DOHH2 (cell line): ENCODE results near the gene WNT10A.

ENCODE experiments used
- H3F3A ChIP-seq: fragments of 200-600 bp; sonication (generic), shearing (Covaris generic); 2 replicates; pipeline ENCODE4 v1.6.0; 2016; ENCODE audit warnings: antibody characterized with exemption, mild to moderate bottlenecking; ENCODE audit not compliant: control insufficient read depth, insufficient read depth
- H3K27ac ChIP-seq: fragments of 200-600 bp; sonication (generic); 2 replicates; pipeline ENCODE4 v1.5.1; 2014; ENCODE audit warnings: low read depth, mild to moderate bottlenecking, low read length, moderate library complexity
- H3K27me3 ChIP-seq: fragments of 200-600 bp; sonication (generic); 2 replicates; pipeline ENCODE4 v1.6.1; 2014; ENCODE audit warnings: mild to moderate bottlenecking, low read length, mixed read lengths; ENCODE audit not compliant: control insufficient read depth
- H3K36me3 ChIP-seq: fragments of 200-600 bp; sonication (generic); 2 replicates; pipeline ENCODE4 v1.6.1; 2014; ENCODE audit warnings: mild to moderate bottlenecking, low read length, moderate library complexity, mixed read lengths; ENCODE audit not compliant: control insufficient read depth
- H3K4me1 ChIP-seq: fragments of 200-600 bp; sonication (generic); 2 replicates; pipeline ENCODE4 v1.6.1; 2014; ENCODE audit warnings: mild to moderate bottlenecking, low read length, mixed read lengths; ENCODE audit not compliant: control insufficient read depth
- H3K4me2 ChIP-seq: fragments of 200-600 bp; sonication (generic); 2 replicates; pipeline ENCODE4 v1.6.0; 2014; ENCODE audit warnings: mild to moderate bottlenecking, low read length, moderate library complexity
- H3K4me3 ChIP-seq: fragments of 200-600 bp; sonication (generic); 2 replicates; pipeline ENCODE4 v1.5.1; 2014; ENCODE audit warnings: mild to moderate bottlenecking, low read length, mixed read lengths
- H3K79me2 ChIP-seq: fragments of 200-600 bp; sonication (generic); 2 replicates; pipeline ENCODE4 v1.6.1; 2014; ENCODE audit warnings: mild to moderate bottlenecking, low read length, mixed read lengths; ENCODE audit not compliant: control insufficient read depth
- H3K9me2 ChIP-seq: fragments of 200-600 bp; sonication (generic); replicated peaks from 2 replicates; pipeline ENCODE4 v1.6.1; 2014; ENCODE audit warnings: mild to moderate bottlenecking, low read length, mixed read lengths; ENCODE audit not compliant: control insufficient read depth
- H3K9me3 ChIP-seq: fragments of 200-600 bp; sonication (generic); 2 replicates; pipeline ENCODE4 v1.6.1; 2014; ENCODE audit warnings: antibody characterized with exemption, low read length, mixed read lengths; ENCODE audit not compliant: control insufficient read depth, insufficient read depth
- H4K20me1 ChIP-seq: fragments of 200-600 bp; sonication (generic); 2 replicates; pipeline ENCODE4 v1.6.0; 2014; ENCODE audit warnings: low read depth, mild to moderate bottlenecking, antibody characterized with exemption, low read length, moderate library complexity; ENCODE audit not compliant: control insufficient read depth, insufficient read depth
- CTCF ChIP-seq: fragments of 200-600 bp; sonication (generic); IDR thresholded peaks from one replicate; pipeline ENCODE4 v1.5.1; 2014; ENCODE audit warnings: antibody characterized with exemption, mild to moderate bottlenecking, low read depth, low read length; ENCODE audit not compliant: poor library complexity, severe bottlenecking
- EZH2phosphoT487 ChIP-seq: fragments of 200-600 bp; sonication (generic); IDR thresholded peaks from 2 replicates; pipeline ENCODE4 v1.6.1; 2017; ENCODE audit warnings: borderline replicate concordance, mild to moderate bottlenecking, antibody characterized with exemption, low read length, moderate library complexity, mixed read lengths

The WNT10A gene

GRCh38 chr2:218861645-218862318 lies 18.9 kb upstream of the WNT10A start:
- Histone ChIP-seq H3K27me3 (peaks cover 57% of the 10 kb centered on the region), H3F3A (no peaks in the 10 kb centered on the region), H3K79me2 (no peaks in the 10 kb centered on the region), H3K9me2 (no peaks in the 10 kb centered on the region), H3K4me1 (no peaks in the 10 kb centered on the region), H4K20me1 (no peaks in the 10 kb centered on the region), H3K4me2 (no peak overlapping the region), H3K27ac (no peak overlapping the region), H3K4me3 (no peak overlapping the region), H3K36me3 (no peaks in the 10 kb centered on the region), H3K9me3 (no peaks in the 10 kb centered on the region)
- no peak for TF ChIP-seq EZH2phosphoT487
- TF ChIP-seq CTCF: no peak

GRCh38 chr2:218863021-218863520 lies 17.6 kb upstream of the WNT10A start:
- H3K4me1 ChIP-seq: no peaks in the 10 kb centered on the region
- no peak overlapping the region for H3K4me2 ChIP-seq
- no peak overlapping the region for H3K4me3 ChIP-seq
- H3K79me2 ChIP-seq: no peaks in the 10 kb centered on the region
- TF ChIP-seq CTCF (no peak), EZH2phosphoT487 (no peak)
- H3K36me3 ChIP-seq: no peaks in the 10 kb centered on the region
- no peaks in the 10 kb centered on the region for H4K20me1 ChIP-seq
- H3K9me2 ChIP-seq: no peaks in the 10 kb centered on the region
- H3K9me3 ChIP-seq: no peaks in the 10 kb centered on the region
- H3F3A ChIP-seq: no peaks in the 10 kb centered on the region
- no peak overlapping the region for H3K27ac ChIP-seq
- peaks cover 47% of the 10 kb centered on the region for H3K27me3 ChIP-seq

DNA sequence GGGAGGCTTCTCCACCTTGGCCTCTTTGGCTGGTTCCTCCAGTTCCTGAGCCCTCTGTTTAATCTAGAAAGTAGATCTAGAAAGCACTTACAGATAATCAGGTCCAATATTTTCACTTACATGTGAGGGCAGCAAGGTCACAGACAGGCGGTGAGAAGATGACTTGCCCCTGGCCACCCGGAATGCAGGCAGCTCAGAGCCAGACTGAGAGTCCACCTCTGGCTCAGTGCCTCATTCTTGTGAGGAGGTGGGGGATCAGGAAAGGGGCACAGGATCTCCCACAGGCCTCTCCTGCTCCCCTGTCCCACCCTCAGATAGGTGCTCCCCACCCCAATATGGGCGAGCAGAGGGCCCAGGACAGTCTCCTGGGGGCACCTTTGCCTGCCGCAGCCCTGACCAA lies 15.3 kb upstream of the WNT10A start:
- peaks cover 36% of the 10 kb centered on the region for H3K27me3 ChIP-seq
- no peak overlapping the region for H3K4me3 ChIP-seq

More for the DNA sequence above, 15.3 kb upstream of the WNT10A start:
- H3K27ac ChIP-seq: no peak overlapping the region
- H3F3A ChIP-seq: peaks cover 2% of the 10 kb centered on the region; the same call in 1 of the 2 replicates
- no peaks in the 10 kb centered on the region for H3K9me3 ChIP-seq
- H3K4me2 ChIP-seq: no peak overlapping the region
- no peaks in the 10 kb centered on the region for H4K20me1 ChIP-seq
- H3K9me2 ChIP-seq: no peaks in the 10 kb centered on the region
- H3K79me2 ChIP-seq: no peaks in the 10 kb centered on the region
- no peaks in the 10 kb centered on the region for H3K36me3 ChIP-seq
- no peaks in the 10 kb centered on the region for H3K4me1 ChIP-seq
- no peak for TF ChIP-seq EZH2phosphoT487
- TF ChIP-seq CTCF: no peak
